Body of pancreas (tissue), 4 donors: ENCODE results near the gene PIEZO2.

Experiments
- POLR2A ChIP-seq, 3 donors: fragments of 450-650 bp; IDR thresholded peaks; one replicate each; pipeline ENCODE4 v1.6.1; 2016; ENCODE audit warnings: antibody characterized with exemption in 3 of 3, mild to moderate bottlenecking in 2 of 3
- TF ChIP-seq, protein P1 (sequence below), 7 experiments: fragments of 450-650 bp in 4 of 7; fragments of 200-600 bp in 3 of 7; sonication (generic) in 3 of 7; IDR thresholded peaks; one replicate each; pipeline ENCODE4 v1.5.1; 2016 to 2019; ENCODE audit warnings: antibody characterized with exemption in 7 of 7

DNA sequence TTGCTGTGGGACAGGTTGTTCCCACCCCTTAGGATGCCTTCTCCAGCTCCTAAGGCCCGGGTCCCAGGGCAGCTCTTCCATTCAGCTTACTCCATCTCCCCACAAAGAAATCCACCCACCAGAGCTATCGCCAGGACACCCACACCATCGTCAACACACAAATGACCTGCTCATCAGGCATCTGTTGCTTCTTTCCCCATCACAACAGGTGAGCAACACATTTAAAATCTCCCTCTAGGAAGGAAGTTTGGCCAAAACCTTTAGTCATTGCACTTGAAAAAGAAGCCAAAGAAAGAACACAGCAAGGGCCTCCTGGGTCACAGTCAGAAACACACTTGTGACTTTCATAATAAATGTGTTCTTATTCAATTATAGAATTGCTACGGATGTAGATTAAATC lies 289.0 kb downstream of the PIEZO2 start:
- TF ChIP-seq, protein P1, sequence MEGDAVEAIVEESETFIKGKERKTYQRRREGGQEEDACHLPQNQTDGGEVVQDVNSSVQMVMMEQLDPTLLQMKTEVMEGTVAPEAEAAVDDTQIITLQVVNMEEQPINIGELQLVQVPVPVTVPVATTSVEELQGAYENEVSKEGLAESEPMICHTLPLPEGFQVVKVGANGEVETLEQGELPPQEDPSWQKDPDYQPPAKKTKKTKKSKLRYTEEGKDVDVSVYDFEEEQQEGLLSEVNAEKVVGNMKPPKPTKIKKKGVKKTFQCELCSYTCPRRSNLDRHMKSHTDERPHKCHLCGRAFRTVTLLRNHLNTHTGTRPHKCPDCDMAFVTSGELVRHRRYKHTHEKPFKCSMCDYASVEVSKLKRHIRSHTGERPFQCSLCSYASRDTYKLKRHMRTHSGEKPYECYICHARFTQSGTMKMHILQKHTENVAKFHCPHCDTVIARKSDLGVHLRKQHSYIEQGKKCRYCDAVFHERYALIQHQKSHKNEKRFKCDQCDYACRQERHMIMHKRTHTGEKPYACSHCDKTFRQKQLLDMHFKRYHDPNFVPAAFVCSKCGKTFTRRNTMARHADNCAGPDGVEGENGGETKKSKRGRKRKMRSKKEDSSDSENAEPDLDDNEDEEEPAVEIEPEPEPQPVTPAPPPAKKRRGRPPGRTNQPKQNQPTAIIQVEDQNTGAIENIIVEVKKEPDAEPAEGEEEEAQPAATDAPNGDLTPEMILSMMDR (IDR thresholded peaks at IDR 0.05), result no peak
- TF ChIP-seq POLR2A (IDR thresholded peaks at IDR 0.05), result no peak
